ENCODE results near the gene GIT1. TPM values are rescaled to one million over a fixed set of nuclear protein-coding genes. Genes with fewer than 3 reads are reported as not detected.

The GIT1 gene
- total and polyA plus RNA-seq, 8 donors: 38.7 to 57.3 (median 40.7) TPM

GRCh38 chr17:29619251-29619650 lies 29.8 kb upstream of the GIT1 start:
- H3K4me3 ChIP-seq: no peak overlapping the region
- no peak for TF ChIP-seq CTCF (IDR thresholded peaks at IDR 0.05)

GRCh38 chr17:29618272-29619065 lies 29.0 kb upstream of the GIT1 start:
- Histone ChIP-seq H3K4me3 (peak overlapping the region; percentile 28 to 43), H3K27me3 (peaks cover 0 to 75% of the 10 kb centered on the region in 2 donors), H3K9me3 (no peaks in the 10 kb centered on the region), H3K27ac (peak overlapping the region in 1 of 2 donors; percentile 62), H3K4me1 (peaks cover 29 to 68% of the 10 kb centered on the region in 2 donors), H3K36me3 (no peaks in the 10 kb centered on the region)
- ATAC-seq: no peak
- DNase-seq: peak in 1 of 4 donors; percentile 44
- TF ChIP-seq CTCF (IDR thresholded peaks at IDR 0.05): no peak
- intact Hi-C loops (cut with DNase I): no loop called here

More at GRCh38 chr17:29619251-29619650, 29.8 kb upstream of the GIT1 start:
- ATAC-seq (no peak), DNase-seq (peak in 2 of 4 donors; percentile 18 to 34)
- Histone ChIP-seq H3K9me3 (no peaks in the 10 kb centered on the region), H3K36me3 (no peaks in the 10 kb centered on the region), H3K27me3 (peaks cover 0 to 67% of the 10 kb centered on the region in 2 donors), H3K4me1 (peaks cover 23 to 60% of the 10 kb centered on the region in 2 donors), H3K27ac (no peak overlapping the region)
- intact Hi-C loops (cut with DNase I): no loop called here

GRCh38 chr17:29617481-29618271 lies 28.2 kb upstream of the GIT1 start:
- Histone ChIP-seq H3K4me3 (peak overlapping the region; percentile 28 to 43), H3K4me1 (peaks cover 35 to 69% of the 10 kb centered on the region in 2 donors), H3K9me3 (no peaks in the 10 kb centered on the region), H3K27me3 (peaks cover 0 to 77% of the 10 kb centered on the region in 2 donors), H3K36me3 (no peaks in the 10 kb centered on the region), H3K27ac (peak overlapping the region; percentile 44 to 62)
- DNase-seq (peak in 2 of 4 donors; percentile 91 to 99), ATAC-seq (peak; percentile 75)
- intact Hi-C loops (cut with DNase I): no loop called here
- peak; percentile 60 to 66 for TF ChIP-seq CTCF (IDR thresholded peaks at IDR 0.05)

GRCh38 chr17:29617125-29617480 lies 27.7 kb upstream of the GIT1 start:
- H3K4me1 ChIP-seq: peaks cover 35 to 64% of the 10 kb centered on the region in 2 donors
- no peak overlapping the region for H3K27ac ChIP-seq
- H3K27me3 ChIP-seq: peaks cover 0 to 77% of the 10 kb centered on the region in 2 donors
- peak; percentile 36 to 62 for TF ChIP-seq CTCF (IDR thresholded peaks at IDR 0.05)
- peak; percentile 69 for ATAC-seq
- no peaks in the 10 kb centered on the region for H3K36me3 ChIP-seq
- intact Hi-C loops (cut with DNase I): no loop called here
- H3K4me3 ChIP-seq: peak overlapping the region; percentile 28 to 43
- DNase-seq: peak in 3 of 4 donors; percentile 71 to 95 (median 89)
- H3K9me3 ChIP-seq: no peaks in the 10 kb centered on the region
